ENCODE results near the gene EFR3B.

The EFR3B gene

DNA sequence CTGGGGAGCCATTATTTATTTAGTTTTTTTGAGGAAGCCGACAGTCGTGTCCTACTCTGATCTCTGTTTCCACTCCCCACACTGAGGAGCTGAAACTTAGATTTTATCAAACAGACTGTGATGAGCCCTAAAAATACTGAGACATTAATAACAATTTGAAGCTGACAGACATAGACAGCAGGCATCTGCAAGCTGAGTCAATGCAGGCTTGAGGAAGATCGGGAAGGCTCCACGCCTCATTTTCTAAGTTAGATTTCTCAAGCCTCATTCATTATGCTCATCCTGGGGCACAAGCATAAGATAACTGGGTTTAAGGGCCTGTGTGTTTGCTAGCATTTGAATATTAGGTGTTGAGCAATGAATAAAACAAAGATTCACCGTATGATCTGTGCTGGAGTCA is 26.3 kb downstream of the EFR3B start:
- no peak for DNase-seq (ENCODE audit: low read depth in 1 of 2, low spot score in 1 of 2)

DNA sequence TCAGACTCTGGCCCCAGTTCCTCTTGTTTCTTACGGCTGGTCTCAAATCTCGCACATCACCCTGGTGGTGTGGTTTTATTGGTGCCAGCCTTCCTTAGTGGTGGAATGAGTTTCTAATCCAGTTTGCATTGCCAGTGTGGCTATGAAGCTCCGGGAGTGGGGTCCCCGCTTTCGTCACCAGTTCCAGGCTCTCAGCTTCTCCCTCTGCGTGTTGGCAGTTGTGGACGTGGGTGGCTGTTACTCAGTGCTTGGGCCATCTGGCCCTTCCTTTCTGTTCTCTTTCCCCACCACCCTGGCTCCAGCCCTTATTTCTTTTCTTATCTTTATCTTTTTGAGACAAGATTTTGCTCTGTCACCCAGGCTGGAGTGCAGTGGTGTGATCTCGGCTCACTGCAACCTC is 30.1 kb downstream of the EFR3B start:
- DNase-seq (ENCODE audit: low read depth in 1 of 2, low spot score in 1 of 2) = no peak

DNA sequence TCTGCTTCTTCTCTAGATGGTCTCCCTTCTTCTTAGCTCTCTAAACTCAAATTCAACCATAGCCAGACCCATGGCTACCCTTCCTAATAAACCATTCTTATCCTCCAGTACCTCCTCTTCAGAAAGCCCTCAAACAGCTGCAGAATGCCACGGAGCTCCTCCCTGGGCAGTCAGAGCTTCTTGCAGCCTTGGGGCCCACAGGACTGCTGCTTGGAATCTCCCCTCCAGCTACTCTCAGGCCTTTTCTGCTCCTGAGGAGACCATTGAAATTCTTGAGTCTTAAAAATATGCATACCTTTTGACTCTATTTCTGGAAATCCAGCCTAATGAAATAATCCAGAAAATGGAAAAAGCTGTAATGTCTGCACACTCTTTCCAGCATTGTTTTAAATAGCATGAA is 30.7 kb downstream of the EFR3B start:
- no peak for DNase-seq (ENCODE audit: low read depth in 1 of 2, low spot score in 1 of 2)

DNA sequence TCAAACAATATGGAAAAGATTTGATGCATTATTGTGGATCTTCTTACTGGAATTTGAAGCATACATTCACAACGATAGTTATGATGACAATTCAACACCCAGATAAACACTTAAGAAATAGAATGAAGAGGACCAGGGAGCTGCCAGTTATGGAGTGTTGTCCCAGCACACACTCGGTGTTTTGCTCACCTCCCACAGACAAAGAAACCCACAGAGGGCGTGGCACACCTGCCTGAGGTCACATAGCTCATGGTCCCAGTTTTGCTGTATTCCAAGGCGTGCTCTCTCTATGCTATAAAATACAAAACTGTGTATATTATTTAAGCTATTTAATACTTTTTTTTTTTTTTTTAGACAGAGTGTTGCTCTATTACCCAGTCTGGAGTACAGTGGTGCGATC is 31.1 kb downstream of the EFR3B start:
- no peak for DNase-seq (ENCODE audit: low read depth in 1 of 2, low spot score in 1 of 2)

DNA sequence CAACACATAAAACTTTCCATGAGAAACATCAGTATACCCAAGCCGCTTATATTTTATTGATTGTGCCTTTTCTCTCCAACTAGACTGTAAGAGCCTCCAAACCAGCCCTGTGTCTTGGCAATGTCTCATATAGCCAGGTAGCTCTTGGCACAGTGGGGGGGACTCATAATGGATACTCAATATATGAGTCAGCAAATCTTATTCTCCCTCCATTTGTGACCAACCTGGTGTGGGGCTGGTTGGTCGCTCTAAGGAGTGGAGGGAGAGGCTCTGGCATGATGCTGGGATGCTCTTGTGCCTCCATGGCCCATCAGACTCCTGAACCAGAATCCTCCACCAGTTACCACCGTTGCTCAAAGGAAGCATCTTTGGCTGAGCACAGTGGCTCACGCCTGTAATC is 32.0 kb downstream of the EFR3B start:
- no peak for DNase-seq (ENCODE audit: low read depth in 1 of 2, low spot score in 1 of 2)

DNA sequence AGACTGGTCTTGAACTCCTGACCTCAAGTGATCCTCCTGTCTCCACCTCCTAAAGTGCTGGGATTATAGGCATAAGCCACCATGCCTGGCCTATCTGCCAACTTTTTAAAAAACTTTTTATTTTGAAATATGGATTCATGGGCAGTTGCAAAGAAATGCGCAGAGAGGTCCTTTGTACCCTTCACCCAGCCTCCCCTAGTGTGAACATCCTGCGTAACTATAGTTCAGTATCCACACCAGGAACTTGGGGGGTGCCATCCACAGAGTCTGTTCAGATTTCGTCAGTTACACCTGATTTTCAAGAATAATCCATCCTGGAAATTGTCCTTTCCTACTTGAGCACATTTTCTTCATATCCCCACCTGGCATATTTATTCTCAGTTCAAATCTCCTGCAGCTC is 33.0 kb downstream of the EFR3B start:
- DNase-seq (ENCODE audit: low read depth in 1 of 2, low spot score in 1 of 2) = no peak

DNA sequence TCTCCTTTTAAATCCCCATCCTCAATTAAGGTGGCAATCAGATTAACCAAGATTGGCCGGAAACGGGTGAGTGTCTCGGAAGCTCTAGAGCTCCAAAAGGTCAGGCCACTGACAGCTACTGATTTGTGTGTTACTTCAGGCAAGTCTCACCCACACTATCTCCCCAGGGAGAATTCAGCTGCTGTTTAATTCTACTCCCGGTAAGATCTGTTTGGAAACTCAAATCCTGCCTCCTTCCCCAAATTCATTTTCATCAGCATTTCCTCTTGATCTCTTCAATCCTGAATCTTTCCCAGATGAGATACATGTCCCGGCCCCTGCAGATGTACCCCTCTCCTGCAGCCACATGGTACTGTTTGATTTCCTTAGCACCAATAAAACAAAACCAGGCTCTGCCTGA is 34.9 kb downstream of the EFR3B start:
- DNase-seq (ENCODE audit: low read depth in 1 of 2, low spot score in 1 of 2) = no peak

DNA sequence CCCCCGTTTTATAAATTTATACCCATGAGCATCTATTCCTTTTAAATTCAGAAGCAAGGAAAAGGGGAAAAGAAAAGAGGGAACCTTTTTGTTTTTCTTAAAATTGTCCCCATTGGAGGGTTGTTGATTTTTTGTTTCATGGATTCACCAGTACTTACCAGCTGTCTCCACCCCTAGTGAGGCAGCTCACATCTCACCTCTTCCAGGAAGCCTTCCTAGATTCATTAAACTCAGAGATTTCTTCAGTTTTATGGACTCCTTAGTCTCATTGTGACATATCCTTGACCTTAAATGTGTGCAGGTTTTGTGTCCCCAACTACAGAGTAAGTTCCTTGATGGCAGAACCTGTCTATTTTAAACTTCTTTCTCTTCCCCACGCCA is 35.9 kb downstream of the EFR3B start:
- no peak for DNase-seq (ENCODE audit: low read depth in 1 of 2, low spot score in 1 of 2)

DNA sequence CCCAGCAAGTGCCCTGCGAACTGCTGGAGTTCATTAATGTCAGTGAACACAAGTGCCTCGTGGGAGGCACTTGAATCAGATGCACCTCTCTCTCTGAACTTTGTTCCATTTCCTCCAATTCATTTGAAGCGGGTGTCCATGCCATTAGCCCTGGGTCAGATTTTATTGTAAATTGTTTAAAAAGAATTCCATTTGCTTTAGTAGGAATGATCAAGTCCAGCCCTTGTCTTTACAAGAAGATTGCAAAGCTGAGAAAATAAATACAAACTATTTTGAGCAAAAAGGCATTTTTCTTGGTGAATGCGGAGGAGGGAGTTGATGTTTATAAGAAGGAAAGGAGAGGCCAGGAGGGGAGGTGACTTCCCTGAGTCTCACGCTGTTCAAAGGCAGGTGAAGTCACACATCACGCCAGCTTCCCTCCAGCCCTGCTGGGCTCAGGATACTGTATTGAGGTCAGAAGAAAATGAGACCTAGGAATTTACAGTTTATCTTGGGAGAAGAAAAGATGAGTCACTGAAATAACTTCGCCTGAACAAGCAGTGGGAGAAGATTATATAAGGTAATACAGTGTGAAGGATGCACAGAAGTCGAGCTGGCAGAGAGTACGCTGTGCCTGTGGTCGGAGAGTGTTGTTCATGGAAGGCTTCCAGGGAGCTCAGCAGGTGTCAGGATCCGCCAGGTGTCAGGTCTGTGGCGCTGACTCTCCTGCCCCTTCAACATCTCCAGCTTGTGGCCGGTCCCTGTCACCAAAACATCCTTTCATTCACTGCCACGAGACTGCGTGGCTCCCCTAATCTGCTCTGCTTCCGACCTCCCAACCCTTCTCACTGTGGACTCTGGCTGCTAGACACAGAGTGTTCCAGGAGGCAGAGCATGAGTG is 36.5 kb downstream of the EFR3B start:
- DNase-seq (ENCODE audit: low read depth in 1 of 2, low spot score in 1 of 2) = no peak

DNA sequence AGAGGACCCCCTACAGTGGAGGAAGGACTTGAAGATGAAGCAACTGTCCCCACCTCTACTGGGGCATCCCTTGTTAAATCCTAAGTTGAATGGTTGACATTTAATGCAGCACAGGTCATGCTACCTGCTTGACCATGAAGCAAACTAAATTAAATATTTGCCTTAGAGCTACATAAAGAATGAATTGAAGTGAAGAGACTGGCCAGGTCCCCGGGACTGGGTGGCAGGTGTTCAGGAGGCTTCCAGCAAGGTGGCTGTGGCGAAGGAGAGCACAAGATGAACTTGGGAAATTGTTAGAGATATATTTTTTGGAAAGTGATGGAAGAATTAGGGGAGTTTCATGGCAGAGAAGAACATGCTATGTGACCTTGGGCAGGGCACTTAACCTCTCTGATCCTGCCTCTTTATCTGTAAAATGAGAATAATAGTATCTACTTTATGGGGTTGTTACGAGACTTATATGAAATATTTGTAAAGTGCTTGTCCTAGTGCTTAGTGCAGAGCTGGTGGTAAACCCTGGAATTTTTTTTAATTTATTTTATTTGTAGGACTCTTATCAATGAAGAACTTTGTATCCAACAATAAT is 37.3 kb downstream of the EFR3B start:
- DNase-seq (ENCODE audit: low read depth in 1 of 2, low spot score in 1 of 2) = no peak

DNA sequence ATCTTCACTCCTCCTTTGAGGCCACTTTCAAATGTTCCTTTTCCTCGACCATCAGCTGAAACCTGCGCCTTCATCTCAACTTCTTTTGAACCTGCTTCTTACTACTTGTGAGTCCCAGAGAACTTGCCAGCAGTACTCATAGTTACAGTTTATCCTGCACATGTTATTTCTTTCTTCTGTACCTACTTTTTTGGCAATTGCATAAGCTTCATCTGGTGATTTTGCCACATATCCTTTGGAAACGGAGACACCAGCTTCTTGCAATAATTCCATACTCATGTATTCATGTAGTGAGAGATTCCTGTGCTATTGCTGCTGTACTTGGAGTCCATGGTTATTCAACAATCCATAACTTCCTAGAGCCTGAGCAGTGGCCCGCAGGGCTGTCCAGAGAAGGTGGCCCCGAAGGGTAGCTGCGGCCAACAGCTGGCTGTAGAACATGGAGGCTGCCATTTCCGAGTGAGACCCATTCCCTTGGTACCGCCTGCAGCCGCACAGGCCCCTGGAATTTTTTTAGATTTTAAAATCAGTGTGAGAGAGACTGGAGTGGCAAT is 39.4 kb downstream of the EFR3B start:
- DNase-seq (ENCODE audit: low read depth in 1 of 2, low spot score in 1 of 2) = no peak

DNA sequence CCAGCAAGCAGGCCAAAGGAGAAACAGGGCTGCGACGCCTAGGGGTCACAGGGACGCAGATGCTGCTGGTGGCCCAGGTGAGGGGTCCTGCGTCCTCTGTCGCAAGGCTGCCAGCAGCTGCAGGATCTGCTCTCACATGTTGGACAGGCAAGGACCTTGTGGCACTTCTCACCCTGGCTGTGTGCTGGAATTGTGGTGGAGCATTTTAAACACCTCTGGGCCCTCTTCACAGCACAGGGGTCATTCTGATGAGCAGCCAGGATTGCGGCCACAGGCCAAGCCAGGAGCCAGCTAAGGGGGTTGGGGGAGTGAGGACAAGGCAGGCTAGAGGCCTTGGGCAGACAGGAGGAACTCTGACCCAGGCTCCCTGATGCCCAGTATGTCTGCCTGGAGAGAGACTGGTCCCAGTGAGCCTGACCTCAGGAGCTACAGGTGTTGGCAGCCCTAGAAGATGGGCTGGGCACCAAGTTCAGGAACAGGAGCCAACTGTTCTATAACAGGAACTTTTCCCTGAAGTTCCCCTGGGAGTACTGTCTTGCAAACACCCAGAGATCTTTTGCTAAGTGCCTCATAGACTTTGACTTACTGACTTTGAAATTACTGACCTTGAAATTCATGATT is 40.2 kb downstream of the EFR3B start:
- no peak for DNase-seq (ENCODE audit: low read depth in 1 of 2, low spot score in 1 of 2)

DNA sequence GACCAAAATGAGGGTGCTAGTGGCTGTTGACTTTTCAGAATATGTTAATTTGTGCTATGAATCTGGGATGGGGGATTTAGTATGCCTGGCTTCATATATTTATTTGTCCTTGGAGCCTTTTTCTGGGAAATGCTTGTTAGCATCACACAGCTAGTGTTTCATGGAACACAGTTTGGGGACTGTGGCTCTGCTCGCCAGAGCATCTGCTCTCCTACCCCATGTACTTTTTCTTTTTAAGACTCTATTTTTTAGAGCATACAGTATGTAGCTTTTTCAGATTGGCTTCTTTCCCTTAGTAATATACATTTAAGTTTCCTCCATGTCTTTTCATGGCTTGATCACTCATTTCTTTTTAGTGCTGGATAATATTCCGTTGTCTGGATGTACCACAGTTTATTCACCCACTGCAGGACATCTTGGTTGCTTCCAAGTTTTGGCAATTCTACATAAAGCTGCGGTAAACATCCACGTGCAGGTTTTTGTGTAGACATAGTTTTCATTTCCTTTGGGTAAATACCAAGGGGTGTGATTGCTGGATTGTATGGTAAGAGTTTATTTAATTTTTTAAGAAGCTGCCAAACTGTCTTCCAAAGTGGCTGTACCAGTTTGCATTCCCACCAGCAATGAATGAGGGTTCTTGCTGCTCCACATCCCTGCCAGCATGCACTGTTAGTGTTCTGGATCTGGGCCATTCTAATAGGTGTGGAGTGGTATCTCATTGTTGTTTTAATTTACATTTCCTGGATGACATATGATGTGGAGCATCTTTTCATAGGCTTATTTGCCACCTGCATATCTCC is 44.1 kb downstream of the EFR3B start:
- no peak for DNase-seq (ENCODE audit: low read depth in 1 of 2, low spot score in 1 of 2)

DNA sequence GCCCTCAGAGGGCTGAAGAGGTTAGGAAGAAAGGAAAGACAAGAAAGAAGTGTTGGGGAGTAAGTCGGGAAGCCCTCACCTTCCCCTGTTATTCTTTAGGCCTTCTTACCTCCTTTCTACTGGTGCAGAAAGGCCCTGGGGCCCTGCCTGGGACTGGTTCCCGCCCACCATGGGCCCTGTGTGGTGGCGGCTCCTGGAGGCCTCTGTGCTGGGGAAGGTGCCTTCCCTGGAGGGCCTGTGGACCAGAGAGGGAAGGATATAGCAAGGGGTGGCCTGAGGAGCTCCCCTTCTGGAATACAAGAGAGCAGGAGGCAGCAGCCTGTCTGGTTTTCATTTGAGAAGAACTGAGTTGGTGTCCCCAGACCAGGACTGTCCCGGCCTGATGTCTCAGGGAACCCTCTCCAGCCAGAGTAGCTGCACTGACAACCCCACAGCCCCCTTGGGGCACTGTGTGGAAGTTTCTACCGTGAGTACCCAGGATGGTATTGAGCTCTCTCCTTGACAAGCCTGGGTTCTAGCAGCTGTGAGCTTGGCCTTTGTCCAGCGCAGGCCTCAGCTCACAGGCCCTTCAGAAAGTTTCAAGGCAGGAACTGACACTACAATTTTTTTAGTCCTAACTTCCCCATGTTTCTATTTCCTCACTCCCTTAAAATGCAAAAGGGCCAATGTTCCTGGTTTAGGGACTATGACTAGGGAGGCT is 47.1 kb downstream of the EFR3B start:
- no peak for DNase-seq (ENCODE audit: low read depth in 1 of 2, low spot score in 1 of 2)

DNA sequence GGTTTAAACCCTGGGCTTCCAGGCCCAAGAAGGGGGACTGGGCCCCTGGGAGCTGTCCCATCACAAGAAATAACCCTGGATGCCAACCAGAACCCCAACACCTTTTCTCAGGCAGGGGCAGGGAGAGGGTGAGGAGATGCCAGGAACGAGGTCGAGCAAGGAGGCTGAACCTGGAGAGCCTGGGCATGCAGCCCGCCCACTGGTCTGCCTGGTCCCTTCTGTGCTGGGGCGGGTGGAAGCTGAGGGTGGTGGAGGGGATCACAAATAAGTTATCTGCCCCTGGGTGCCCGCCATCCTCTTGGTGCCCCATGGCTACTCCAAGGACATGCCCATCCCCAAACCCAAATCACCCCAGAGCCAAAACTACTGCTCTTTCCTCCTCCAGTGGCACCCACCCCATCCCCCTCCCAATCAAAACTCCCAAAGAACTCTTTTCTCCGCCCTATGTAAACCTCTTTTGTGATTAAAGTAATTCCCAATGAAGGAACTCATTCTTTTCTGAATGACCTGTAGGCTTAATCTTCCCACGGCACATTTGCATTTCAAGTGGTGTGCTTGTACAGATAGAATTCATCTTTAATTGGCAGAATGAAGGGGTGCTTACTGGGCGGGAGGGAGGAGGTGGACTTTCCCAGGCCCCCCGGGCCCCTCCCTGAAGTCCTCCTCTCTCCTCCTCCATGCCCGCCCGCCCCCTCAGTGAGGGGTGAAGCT is 47.9 kb downstream of the EFR3B start:
- no peak for DNase-seq (ENCODE audit: low read depth in 1 of 2, low spot score in 1 of 2)

DNA sequence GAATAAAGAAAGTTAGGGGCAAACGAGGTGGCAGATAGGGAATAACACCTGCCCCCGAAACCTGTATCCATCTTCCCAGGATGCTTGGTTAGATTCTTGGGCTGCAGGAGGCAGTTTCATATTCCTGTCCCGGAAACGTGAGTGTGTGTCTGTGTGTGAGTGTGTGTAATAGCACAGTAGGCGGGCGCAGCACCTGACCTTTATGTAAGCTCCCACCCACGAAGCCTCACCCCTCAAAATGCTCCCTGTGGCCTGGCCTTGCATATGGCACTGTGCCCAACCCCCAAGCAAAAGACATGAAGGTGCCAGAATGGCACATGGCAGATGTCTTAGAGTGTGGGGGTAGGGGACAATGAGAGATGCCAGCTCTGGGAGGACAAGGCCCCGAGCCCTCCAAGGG is 48.9 kb downstream of the EFR3B start:
- no peak for DNase-seq (ENCODE audit: low read depth in 1 of 2, low spot score in 1 of 2)

DNA sequence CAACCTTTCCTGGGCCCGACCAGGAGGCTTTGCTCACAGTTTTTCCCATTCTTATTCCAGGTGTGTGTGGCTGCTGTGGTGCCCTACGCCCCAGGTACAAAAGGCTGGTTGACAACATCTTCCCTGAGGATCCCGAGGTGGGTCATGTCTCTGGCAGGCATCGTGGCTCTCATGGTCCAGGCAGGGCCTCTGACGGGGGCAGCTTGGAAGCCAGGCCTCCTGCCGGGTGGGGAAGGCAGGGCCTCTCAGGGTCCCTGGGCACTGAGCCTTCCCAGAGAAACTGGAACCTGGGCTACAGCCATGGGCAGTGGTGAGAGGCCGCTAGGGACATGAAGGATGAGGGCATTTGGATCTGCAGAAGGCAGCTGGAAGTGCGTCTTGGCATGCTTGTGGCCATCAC is 49.4 kb downstream of the EFR3B start:
- no peak for DNase-seq (ENCODE audit: low read depth in 1 of 2, low spot score in 1 of 2)

DNA sequence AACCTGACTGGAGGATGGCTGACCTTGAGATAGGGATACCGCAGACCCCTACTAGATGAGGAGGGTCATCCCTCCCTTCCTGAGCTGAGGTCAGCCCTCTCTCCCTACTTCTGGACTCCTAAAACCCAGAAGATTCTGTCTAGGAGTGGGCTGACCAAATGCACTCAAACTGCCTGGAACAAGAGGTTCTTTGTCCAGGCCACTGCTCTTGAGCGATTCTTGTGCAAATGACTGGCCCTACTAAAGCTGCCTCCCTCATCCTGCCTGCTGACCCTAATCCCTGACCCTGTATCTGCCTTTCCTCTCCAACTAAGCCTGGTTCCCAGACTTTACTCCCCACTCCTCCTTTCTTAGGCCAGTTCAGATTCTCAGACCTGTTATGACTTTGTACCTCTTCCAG is 56.2 kb downstream of the EFR3B start:
- DNase-seq (ENCODE audit: low read depth in 1 of 2, low spot score in 1 of 2) = no peak

DNA sequence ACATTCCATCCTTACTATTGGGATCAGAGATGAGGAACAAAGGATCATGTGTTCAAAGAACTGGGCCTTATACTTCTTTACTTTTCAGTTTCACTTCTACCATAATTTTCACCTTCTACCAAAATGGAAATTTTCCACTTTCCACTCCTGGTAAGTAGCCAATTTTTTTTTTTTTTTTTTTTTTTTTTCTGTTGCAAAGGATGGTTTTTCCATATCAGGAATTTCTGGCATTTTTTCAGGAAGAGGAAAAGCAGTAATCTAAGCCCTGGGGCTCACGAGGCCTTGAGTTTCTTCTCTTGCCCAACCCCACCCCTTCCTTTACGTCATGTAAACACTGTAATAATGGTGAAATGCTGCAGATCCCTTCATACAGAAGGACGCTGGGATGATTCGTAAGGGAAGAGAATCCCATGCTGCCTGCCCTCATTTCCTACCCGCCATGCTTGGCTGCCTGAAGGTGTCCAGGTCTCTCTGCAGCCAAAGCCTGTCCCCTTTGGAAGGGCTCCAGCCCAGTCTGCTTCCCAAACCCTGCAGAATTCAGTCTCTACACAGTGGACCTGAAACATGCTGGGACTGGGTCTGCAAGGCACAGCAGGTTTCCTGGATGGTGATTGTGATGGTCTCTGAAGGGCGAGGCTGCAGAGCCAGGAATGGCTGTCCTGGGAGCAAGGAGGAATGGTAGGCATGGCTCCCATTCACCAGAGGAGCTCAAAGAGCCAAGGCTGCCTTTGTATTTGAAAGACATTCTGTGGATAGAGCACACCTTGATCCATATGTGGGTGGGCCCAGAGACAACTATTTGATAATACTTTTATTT is 57.0 kb downstream of the EFR3B start:
- no peak for DNase-seq (ENCODE audit: low read depth in 1 of 2, low spot score in 1 of 2)

All from stimulated activated CD4-positive, alpha-beta T cell treated with anti-CD3 and anti-CD28 coated beads, Interleukin-15, amount 100 ng/mL, for 1 hour (primary cell).